Fibroblast of lung (primary cell): ENCODE measurements around the gene PCDHA11. TPM values are rescaled to one million over a fixed set of nuclear protein-coding genes. Genes with fewer than 3 reads are reported as not detected.

Source experiments
- DNase-seq, 2 donors: peaks; one replicate each; pipeline versions ENCODE4 v3.0.0 to v3.0.0-alpha.2; 2010; ENCODE audit warnings: low read depth in 2 of 2
- H2AFZ ChIP-seq: 2 replicates; pipeline ENCODE4 v1.5.1; 2012; ENCODE audit warnings: low read length, control low read depth, inconsistent platforms
- H3K27ac ChIP-seq: 2 replicates; pipeline ENCODE4 v1.5.1; 2011; ENCODE audit warnings: low read length, control low read depth; ENCODE audit not compliant: insufficient read depth
- H3K27me3 ChIP-seq: 2 replicates; pipeline ENCODE4 v1.5.1; 2011; ENCODE audit warnings: mild to moderate bottlenecking, low read length; ENCODE audit not compliant: control insufficient read depth, insufficient read depth
- H3K36me3 ChIP-seq: 2 replicates; pipeline ENCODE4 v1.5.1; 2011; ENCODE audit warnings: low read length; ENCODE audit not compliant: control insufficient read depth, insufficient read depth
- H3K4me1 ChIP-seq: 2 replicates; pipeline ENCODE4 v1.5.1; 2011; ENCODE audit warnings: low read length; ENCODE audit not compliant: control insufficient read depth, insufficient read depth; ENCODE audit errors: extremely low read depth
- H3K4me2 ChIP-seq: 2 replicates; pipeline ENCODE4 v1.5.1; 2011; ENCODE audit warnings: low read length, control low read depth; ENCODE audit not compliant: insufficient read depth; ENCODE audit errors: extremely low read depth
- H3K4me3 ChIP-seq, 4 experiments: fragments of 200-600 bp in 1 of 4; sonication (generic) in 1 of 4; replicated peaks in 1 of 4; 2 replicates each; pipeline ENCODE4 v1.5.1; 2011 to 2016; ENCODE audit warnings: low read length in 4 of 4, low read depth in 3 of 4, mild to moderate bottlenecking in 3 of 4, control low read depth in 2 of 4, inconsistent platforms in 1 of 4, mixed read lengths in 1 of 4; ENCODE audit not compliant: insufficient read depth in 1 of 4; ENCODE audit errors: control extremely low read depth in 1 of 4
- H3K79me2 ChIP-seq: 2 replicates; pipeline ENCODE4 v1.5.1; 2012; ENCODE audit warnings: mild to moderate bottlenecking, low read length, inconsistent platforms; ENCODE audit not compliant: control insufficient read depth, insufficient read depth
- H3K9ac ChIP-seq: 2 replicates; pipeline ENCODE4 v1.5.1; 2011; ENCODE audit warnings: mild to moderate bottlenecking, low read length, control low read depth; ENCODE audit not compliant: insufficient read depth
- H3K9me3 ChIP-seq: 2 replicates; pipeline ENCODE4 v1.5.1; 2012; ENCODE audit warnings: low read depth, low read length; ENCODE audit not compliant: control insufficient read depth, insufficient read depth
- H4K20me1 ChIP-seq: 2 replicates; pipeline ENCODE4 v1.5.1; 2011; ENCODE audit warnings: low read length; ENCODE audit not compliant: control insufficient read depth, insufficient read depth; ENCODE audit errors: extremely low read depth
- EZH2 ChIP-seq: IDR thresholded peaks from 2 replicates; pipeline ENCODE4 v1.5.1; 2012; ENCODE audit warnings: low read length, control low read depth, mild to moderate bottlenecking; ENCODE audit errors: missing control alignments
- polyA plus RNA-seq, 2 donors: library from polyadenylated mRNA; depleted of rRNA in 1 of 2; stranded (reverse) in 1 of 2; unstranded in 1 of 2; fragments of >200 nt; gene quantifications; 2 replicates each; pipeline ENCODE4 v1.2.1, GENCODE V29; 2011 to 2012; ENCODE audit warnings: missing spikeins in 1 of 2
- total RNA-seq: library from RNA; depleted of rRNA; stranded (reverse); fragments of >200 nt; gene quantifications from 2 replicates; pipeline ENCODE4 v1.2.1, GENCODE V29; 2014
- TF ChIP-seq, protein P1 (sequence below), 2 donors: IDR thresholded peaks in 1 of 2; conservative IDR thresholded peaks in 1 of 2; 1 replicate in 1 of 2; 2 replicates in 1 of 2; pipeline ENCODE4 v1.5.1; 2011 to 2012; ENCODE audit warnings: low read length in 2 of 2, control low read depth in 1 of 2, inconsistent platforms in 1 of 2, low read depth in 1 of 2, mild to moderate bottlenecking in 1 of 2

PCDHA11 gene
- total and polyA plus RNA-seq, 2 donors (not counting 1 experiment from before 2014, with no cell fraction given), result 0.15 to 0.66 TPM

DNA sequence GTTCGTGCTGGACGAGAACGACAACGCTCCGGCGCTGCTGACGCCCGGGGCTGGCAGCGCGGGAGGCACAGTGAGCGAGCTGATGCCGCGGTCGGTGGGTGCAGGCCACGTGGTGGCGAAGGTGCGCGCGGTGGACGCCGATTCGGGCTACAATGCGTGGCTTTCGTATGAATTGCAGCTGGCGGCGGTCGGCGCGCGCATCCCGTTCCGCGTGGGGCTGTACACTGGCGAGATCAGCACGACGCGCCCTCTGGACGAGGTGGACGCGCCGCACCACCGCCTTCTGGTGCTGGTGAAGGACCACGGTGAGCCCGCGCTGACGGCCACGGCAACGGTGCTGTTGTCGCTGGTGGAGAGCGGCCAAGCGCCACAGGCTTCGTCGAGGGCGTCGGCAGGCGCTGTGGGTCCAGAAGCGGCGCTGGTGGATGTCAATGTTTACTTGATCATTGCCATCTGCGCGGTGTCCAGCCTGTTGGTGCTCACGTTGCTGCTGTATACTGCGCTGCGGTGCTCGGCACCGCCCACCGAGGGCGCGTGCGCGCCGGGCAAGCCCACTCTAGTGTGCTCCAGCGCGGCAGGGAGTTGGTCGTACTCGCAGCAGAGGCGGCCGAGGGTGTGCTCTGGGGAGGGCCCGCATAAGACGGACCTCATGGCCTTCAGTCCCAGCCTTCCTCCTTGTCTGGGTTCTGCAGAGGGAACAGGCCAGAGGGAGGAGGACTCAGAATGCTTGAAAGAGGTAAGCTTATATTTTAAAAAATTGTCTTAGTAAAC lies 15.4 kb downstream of the PCDHA11 start:
- Histone ChIP-seq H4K20me1 (no peaks in the 10 kb centered on the region), H3K9ac (no peak overlapping the region), H3K4me1 (no peaks in the 10 kb centered on the region), H3K79me2 (no peaks in the 10 kb centered on the region), H3K36me3 (no peaks in the 10 kb centered on the region), H3K4me2 (no peak overlapping the region), H3K27ac (no peak overlapping the region), H3K27me3 (no peaks in the 10 kb centered on the region), H3K9me3 (no peaks in the 10 kb centered on the region), H3K4me3 (no peak overlapping the region), H2AFZ (no peak overlapping the region)
- TF ChIP-seq, protein P1, sequence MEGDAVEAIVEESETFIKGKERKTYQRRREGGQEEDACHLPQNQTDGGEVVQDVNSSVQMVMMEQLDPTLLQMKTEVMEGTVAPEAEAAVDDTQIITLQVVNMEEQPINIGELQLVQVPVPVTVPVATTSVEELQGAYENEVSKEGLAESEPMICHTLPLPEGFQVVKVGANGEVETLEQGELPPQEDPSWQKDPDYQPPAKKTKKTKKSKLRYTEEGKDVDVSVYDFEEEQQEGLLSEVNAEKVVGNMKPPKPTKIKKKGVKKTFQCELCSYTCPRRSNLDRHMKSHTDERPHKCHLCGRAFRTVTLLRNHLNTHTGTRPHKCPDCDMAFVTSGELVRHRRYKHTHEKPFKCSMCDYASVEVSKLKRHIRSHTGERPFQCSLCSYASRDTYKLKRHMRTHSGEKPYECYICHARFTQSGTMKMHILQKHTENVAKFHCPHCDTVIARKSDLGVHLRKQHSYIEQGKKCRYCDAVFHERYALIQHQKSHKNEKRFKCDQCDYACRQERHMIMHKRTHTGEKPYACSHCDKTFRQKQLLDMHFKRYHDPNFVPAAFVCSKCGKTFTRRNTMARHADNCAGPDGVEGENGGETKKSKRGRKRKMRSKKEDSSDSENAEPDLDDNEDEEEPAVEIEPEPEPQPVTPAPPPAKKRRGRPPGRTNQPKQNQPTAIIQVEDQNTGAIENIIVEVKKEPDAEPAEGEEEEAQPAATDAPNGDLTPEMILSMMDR (conservative IDR thresholded peaks at IDR 0.05 in 1 of 2, IDR thresholded peaks at IDR 0.05 in 1 of 2; ENCODE audit: low read depth in 1 of 2, low read length in 2 of 2), result no peak
- no peak for TF ChIP-seq EZH2
- DNase-seq, result no peak

GRCh38 chr5:140916325-140916724 lies 47.6 kb downstream of the PCDHA11 start:
- TF ChIP-seq EZH2, result no peak
- TF ChIP-seq, protein P1 (conservative IDR thresholded peaks at IDR 0.05 in 1 of 2, IDR thresholded peaks at IDR 0.05 in 1 of 2; ENCODE audit: low read depth in 1 of 2, low read length in 2 of 2), result no peak
- Histone ChIP-seq H3K79me2 (no peaks in the 10 kb centered on the region), H3K4me1 (no peaks in the 10 kb centered on the region), H2AFZ (no peak overlapping the region), H3K9me3 (no peaks in the 10 kb centered on the region), H3K4me2 (no peak overlapping the region), H3K9ac (no peak overlapping the region), H3K27me3 (no peaks in the 10 kb centered on the region), H3K27ac (no peak overlapping the region), H3K36me3 (no peaks in the 10 kb centered on the region), H4K20me1 (no peaks in the 10 kb centered on the region), H3K4me3 (no peak overlapping the region)
- DNase-seq, result no peak

Other genes starting within 250 kb of the PCDHA11 start
- 4.1 and 10.9 TPM in 2 replicates for gene CD14, start 235.8 kb upstream of the PCDHA11 start, total RNA-seq
- gene CD14, start 235.8 kb upstream of the PCDHA11 start, polyA plus RNA-seq, result 0.32 and 0.45 TPM in 2 replicates
- 13.6 and 18.0 TPM in 2 replicates for gene TMCO6, start 229.5 kb upstream of the PCDHA11 start, total RNA-seq
- gene TMCO6, start 229.5 kb upstream of the PCDHA11 start, polyA plus RNA-seq, result 6.6 and 7.6 TPM in 2 replicates
- 39.8 and 64.9 TPM in 2 replicates for gene NDUFA2, start 221.3 kb upstream of the PCDHA11 start, total RNA-seq
- gene NDUFA2, start 221.3 kb upstream of the PCDHA11 start, polyA plus RNA-seq, result 57.9 and 65.9 TPM in 2 replicates
- gene IK, start 221.1 kb upstream of the PCDHA11 start, total RNA-seq, result 96.6 and 96.9 TPM in 2 replicates
- gene IK, start 221.1 kb upstream of the PCDHA11 start, polyA plus RNA-seq, result 155 and 170 TPM in 2 replicates
- 25.2 and 28.4 TPM in 2 replicates for gene WDR55, start 204.1 kb upstream of the PCDHA11 start, total RNA-seq
- 18.8 and 22.1 TPM in 2 replicates for gene WDR55, start 204.1 kb upstream of the PCDHA11 start, polyA plus RNA-seq
- under 0.01 and 0.33 TPM in 2 replicates for gene DND1, start 195.4 kb upstream of the PCDHA11 start, total RNA-seq
- gene DND1, start 195.4 kb upstream of the PCDHA11 start, polyA plus RNA-seq, result 0.15 and 0.21 TPM in 2 replicates
- gene HARS1, start 177.6 kb upstream of the PCDHA11 start, total RNA-seq, result 51.9 and 53.2 TPM in 2 replicates
- 85.8 and 110 TPM in 2 replicates for gene HARS1, start 177.6 kb upstream of the PCDHA11 start, polyA plus RNA-seq
- gene HARS2, start 177.5 kb upstream of the PCDHA11 start, total RNA-seq, result 26.2 and 30.1 TPM in 2 replicates
- gene HARS2, start 177.5 kb upstream of the PCDHA11 start, polyA plus RNA-seq, result 27.1 and 27.8 TPM in 2 replicates
- gene ZMAT2, start 168.5 kb upstream of the PCDHA11 start, total RNA-seq, result 69.4 and 77.0 TPM in 2 replicates
- gene ZMAT2, start 168.5 kb upstream of the PCDHA11 start, polyA plus RNA-seq, result 85.5 and 85.6 TPM in 2 replicates
- under 0.01 TPM in 2 replicates for gene PCDHA1, start 82.8 kb upstream of the PCDHA11 start, total RNA-seq
- 0.05 and 0.12 TPM in 2 replicates for gene PCDHA1, start 82.8 kb upstream of the PCDHA11 start, polyA plus RNA-seq
- under 0.01 and 0.33 TPM in 2 replicates for gene PCDHA2, start 74.1 kb upstream of the PCDHA11 start, total RNA-seq
- 0.10 TPM in 1 of 2 replicates, not detected in the other for gene PCDHA2, start 74.1 kb upstream of the PCDHA11 start, polyA plus RNA-seq
- gene PCDHA3, start 67.9 kb upstream of the PCDHA11 start, total RNA-seq, result 0.26 and 1.2 TPM in 2 replicates
- 0.07 and 0.89 TPM in 2 replicates for gene PCDHA3, start 67.9 kb upstream of the PCDHA11 start, polyA plus RNA-seq
- 0.51 and 1.2 TPM in 2 replicates for gene PCDHA4, start 61.9 kb upstream of the PCDHA11 start, total RNA-seq
- 0.05 and 0.42 TPM in 2 replicates for gene PCDHA4, start 61.9 kb upstream of the PCDHA11 start, polyA plus RNA-seq
- 0.33 TPM in 1 of 2 replicates, not detected in the other for gene PCDHA5, start 47.3 kb upstream of the PCDHA11 start, total RNA-seq
- gene PCDHA5, start 47.3 kb upstream of the PCDHA11 start, polyA plus RNA-seq, result 0.01 and 0.24 TPM in 2 replicates
- 0.51 and 3.6 TPM in 2 replicates for gene PCDHA6, start 41.0 kb upstream of the PCDHA11 start, total RNA-seq
- gene PCDHA6, start 41.0 kb upstream of the PCDHA11 start, polyA plus RNA-seq, result 0.11 and 2.8 TPM in 2 replicates
- 0.26 and 2.1 TPM in 2 replicates for gene PCDHA7, start 34.7 kb upstream of the PCDHA11 start, total RNA-seq
- 0.10 and 2.5 TPM in 2 replicates for gene PCDHA7, start 34.7 kb upstream of the PCDHA11 start, polyA plus RNA-seq
- gene PCDHA8, start 27.8 kb upstream of the PCDHA11 start, total RNA-seq, result under 0.01 and 0.33 TPM in 2 replicates
- 0.01 and 0.33 TPM in 2 replicates for gene PCDHA8, start 27.8 kb upstream of the PCDHA11 start, polyA plus RNA-seq
- 0.26 and 0.33 TPM in 2 replicates for gene PCDHA9, start 20.6 kb upstream of the PCDHA11 start, total RNA-seq
- gene PCDHA9, start 20.6 kb upstream of the PCDHA11 start, polyA plus RNA-seq, result 0.03 TPM in 1 of 2 replicates, not detected in the other
- 0.26 and 0.66 TPM in 2 replicates for gene PCDHA10, start 13.1 kb upstream of the PCDHA11 start, total RNA-seq
- 0.09 and 2.0 TPM in 2 replicates for gene PCDHA10, start 13.1 kb upstream of the PCDHA11 start, polyA plus RNA-seq
- 0.26 and 0.50 TPM in 2 replicates for gene PCDHA12, start 6.4 kb downstream of the PCDHA11 start, total RNA-seq
- not detected in 2 replicates for gene PCDHA12, start 6.4 kb downstream of the PCDHA11 start, polyA plus RNA-seq
- under 0.01 and 0.33 TPM in 2 replicates for gene PCDHA13, start 13.2 kb downstream of the PCDHA11 start, total RNA-seq
- 0.02 TPM in 1 of 2 replicates, not detected in the other for gene PCDHA13, start 13.2 kb downstream of the PCDHA11 start, polyA plus RNA-seq
- 0.51 and 0.66 TPM in 2 replicates for gene PCDHAC1, start 57.3 kb downstream of the PCDHA11 start, total RNA-seq
- 0.01 and 0.14 TPM in 2 replicates for gene PCDHAC1, start 57.3 kb downstream of the PCDHA11 start, polyA plus RNA-seq
- gene PCDHAC2, start 97.5 kb downstream of the PCDHA11 start, total RNA-seq, result 1.7 and 2.6 TPM in 2 replicates
- 0.03 and 0.48 TPM in 2 replicates for gene PCDHAC2, start 97.5 kb downstream of the PCDHA11 start, polyA plus RNA-seq
- gene PCDHB1, start 182.4 kb downstream of the PCDHA11 start, total RNA-seq, result not detected in 2 replicates
- not detected in 2 replicates for gene PCDHB1, start 182.4 kb downstream of the PCDHA11 start, polyA plus RNA-seq
- 1.8 and 4.6 TPM in 2 replicates for gene PCDHB2, start 225.7 kb downstream of the PCDHA11 start, total RNA-seq
- 0.91 and 3.1 TPM in 2 replicates for gene PCDHB2, start 225.7 kb downstream of the PCDHA11 start, polyA plus RNA-seq
- gene PCDHB3, start 231.5 kb downstream of the PCDHA11 start, total RNA-seq, result 0.77 and 1.7 TPM in 2 replicates
- 0.35 and 2.3 TPM in 2 replicates for gene PCDHB3, start 231.5 kb downstream of the PCDHA11 start, polyA plus RNA-seq